Body of pancreas (tissue), 4 donors: ENCODE results near the gene ANKH.

ENCODE experiments used
- CTCF ChIP-seq, 7 experiments: fragments of 450-650 bp in 4 of 7; fragments of 200-600 bp in 3 of 7; sonication (generic) in 3 of 7; IDR thresholded peaks; one replicate each; pipeline ENCODE4 v1.5.1; 2016 to 2019; ENCODE audit warnings: antibody characterized with exemption in 7 of 7
- POLR2A ChIP-seq, 3 donors: fragments of 450-650 bp; IDR thresholded peaks; one replicate each; pipeline ENCODE4 v1.6.1; 2016; ENCODE audit warnings: antibody characterized with exemption in 3 of 3, mild to moderate bottlenecking in 2 of 3

- no peak for TF ChIP-seq CTCF (IDR thresholded peaks at IDR 0.05)
- TF ChIP-seq POLR2A (IDR thresholded peaks at IDR 0.05) = no peak
Measured at GRCh38 chr5:14686517-14686916, 185.1 kb downstream of the ANKH start.
